ENCODE results near the gene ZBTB44.
"Not testable (repeated sequence)": the region's sequence is repeated elsewhere in the genome, so short reads cannot be mapped to it uniquely, and the experiment has no call there.

The ZBTB44 gene

GRCh38 chr11:130249371-130249770, 65.3 kb downstream of the ZBTB44 start:
- DNase-seq (ENCODE audit: low read depth): no peak
- TF ChIP-seq, protein P1, sequence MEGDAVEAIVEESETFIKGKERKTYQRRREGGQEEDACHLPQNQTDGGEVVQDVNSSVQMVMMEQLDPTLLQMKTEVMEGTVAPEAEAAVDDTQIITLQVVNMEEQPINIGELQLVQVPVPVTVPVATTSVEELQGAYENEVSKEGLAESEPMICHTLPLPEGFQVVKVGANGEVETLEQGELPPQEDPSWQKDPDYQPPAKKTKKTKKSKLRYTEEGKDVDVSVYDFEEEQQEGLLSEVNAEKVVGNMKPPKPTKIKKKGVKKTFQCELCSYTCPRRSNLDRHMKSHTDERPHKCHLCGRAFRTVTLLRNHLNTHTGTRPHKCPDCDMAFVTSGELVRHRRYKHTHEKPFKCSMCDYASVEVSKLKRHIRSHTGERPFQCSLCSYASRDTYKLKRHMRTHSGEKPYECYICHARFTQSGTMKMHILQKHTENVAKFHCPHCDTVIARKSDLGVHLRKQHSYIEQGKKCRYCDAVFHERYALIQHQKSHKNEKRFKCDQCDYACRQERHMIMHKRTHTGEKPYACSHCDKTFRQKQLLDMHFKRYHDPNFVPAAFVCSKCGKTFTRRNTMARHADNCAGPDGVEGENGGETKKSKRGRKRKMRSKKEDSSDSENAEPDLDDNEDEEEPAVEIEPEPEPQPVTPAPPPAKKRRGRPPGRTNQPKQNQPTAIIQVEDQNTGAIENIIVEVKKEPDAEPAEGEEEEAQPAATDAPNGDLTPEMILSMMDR (conservative IDR thresholded peaks at IDR 0.05; ENCODE audit: low read depth, low read length): no peak
- H3K4me3 ChIP-seq (ENCODE audit: low read length): no peak overlapping the region

- TF ChIP-seq, protein P1 (conservative IDR thresholded peaks at IDR 0.05; ENCODE audit: low read depth, low read length): no peak
- no peak overlapping the region for H3K4me3 ChIP-seq (ENCODE audit: low read length)
- DNase-seq (ENCODE audit: low read depth): no peak
Observed at GRCh38 chr11:130247319-130247718, 67.4 kb downstream of the ZBTB44 start.

DNA sequence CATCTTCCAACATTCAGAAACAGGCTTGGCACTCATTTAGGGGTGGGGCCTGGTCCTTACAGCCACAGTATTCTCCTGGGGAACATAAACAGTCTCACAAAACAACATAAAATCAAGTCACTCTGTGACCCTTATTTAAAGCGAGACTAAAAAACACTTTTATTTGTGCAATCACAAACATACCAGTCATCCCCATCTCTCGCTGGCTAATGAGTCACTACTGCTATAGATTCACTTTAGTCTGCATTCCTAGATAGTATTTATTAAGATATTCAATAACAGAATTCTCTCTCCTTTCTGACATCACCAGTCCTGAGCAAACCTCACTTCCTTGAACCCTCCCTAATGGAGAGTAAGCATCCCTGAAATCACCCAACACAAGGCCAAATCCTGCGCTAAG, 68.0 kb downstream of the ZBTB44 start:
- TF ChIP-seq, protein P1 (conservative IDR thresholded peaks at IDR 0.05; ENCODE audit: low read depth, low read length): no peak
- no peak for DNase-seq (ENCODE audit: low read depth)
- H3K4me3 ChIP-seq (ENCODE audit: low read length): no peak overlapping the region

- DNase-seq (ENCODE audit: low read depth): no peak
- TF ChIP-seq, protein P1 (conservative IDR thresholded peaks at IDR 0.05; ENCODE audit: low read depth, low read length): no peak
Observed at GRCh38 chr11:130246270-130246669, 68.4 kb downstream of the ZBTB44 start.

GRCh38 chr11:130245375-130245774, 69.3 kb downstream of the ZBTB44 start:
- not testable (repeated sequence) for DNase-seq (ENCODE audit: low read depth); H3K4me3 ChIP-seq (ENCODE audit: low read length)

More at GRCh38 chr11:130246270-130246669, 68.4 kb downstream of the ZBTB44 start:
- H3K4me3 ChIP-seq (ENCODE audit: low read length): no peak overlapping the region

DNA sequence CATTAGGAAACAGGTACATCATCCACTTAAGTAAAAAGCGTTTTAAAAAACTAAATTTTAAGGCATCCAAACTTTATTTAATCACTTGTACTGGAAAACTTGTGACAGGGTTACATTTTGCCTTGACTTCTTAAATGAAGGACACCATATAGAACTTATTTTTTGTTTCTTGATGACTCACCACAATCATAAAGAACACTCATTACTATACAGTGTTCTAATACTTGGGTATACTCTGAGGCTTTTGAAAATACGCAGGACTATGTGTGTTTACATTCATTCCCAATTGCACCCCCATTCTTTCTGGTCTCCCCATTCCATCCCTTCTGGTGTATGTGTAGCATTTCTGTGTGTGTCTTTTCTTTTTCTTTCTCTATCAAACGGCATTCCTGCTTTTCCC, 69.9 kb downstream of the ZBTB44 start:
- TF ChIP-seq, protein P1 (conservative IDR thresholded peaks at IDR 0.05; ENCODE audit: low read depth, low read length): no peak
- H3K4me3 ChIP-seq (ENCODE audit: low read length): no peak overlapping the region
- no peak for DNase-seq (ENCODE audit: low read depth)

- no peak for DNase-seq (ENCODE audit: low read depth)
- TF ChIP-seq, protein P1 (conservative IDR thresholded peaks at IDR 0.05; ENCODE audit: low read depth, low read length): no peak
- H3K4me3 ChIP-seq (ENCODE audit: low read length): no peak overlapping the region
Observed at GRCh38 chr11:130243816-130244215, 70.9 kb downstream of the ZBTB44 start.

GRCh38 chr11:130241713-130242112, 73.0 kb downstream of the ZBTB44 start:
- TF ChIP-seq, protein P1 (conservative IDR thresholded peaks at IDR 0.05; ENCODE audit: low read depth, low read length): no peak
- H3K4me3 ChIP-seq (ENCODE audit: low read length): no peak overlapping the region
- no peak for DNase-seq (ENCODE audit: low read depth)
